Activated CD4-positive, CD25-positive, alpha-beta regulatory T cell (primary cell): ENCODE results near the gene GAL3ST2.
"Not testable (repeated sequence)": the region's sequence is repeated elsewhere in the genome, so short reads cannot be mapped to it uniquely, and the experiment has no call there.

Experiments used
- DNase-seq, 4 experiments: peaks; one replicate each; lab custom pipeline; 2025; lab: John Stamatoyannopoulos, UW

Gene GAL3ST2

GRCh38 chr2:241776336-241777169 lies at the start of gene GAL3ST2:
TSS of gene GAL3ST2 (plus strand) at chr2:241776822. CDS start at chr2:241776956, 134 bp downstream.
- no peak for DNase-seq

GRCh38 chr2:241728000-241728399 lies 48.6 kb upstream of the GAL3ST2 start:
- DNase-seq, result no peak

GRCh38 chr2:241728627-241729026 lies 48.0 kb upstream of the GAL3ST2 start:
- DNase-seq, result no peak

GRCh38 chr2:241729868-241730267 lies 46.8 kb upstream of the GAL3ST2 start:
- no peak for DNase-seq

GRCh38 chr2:241730671-241731293 lies 45.8 kb upstream of the GAL3ST2 start:
- DNase-seq, result no peak

- peak in 2 of 4 experiments; percentile 25 to 62 for DNase-seq
These were observed 44.0 kb upstream of the GAL3ST2 start for GRCh38 chr2:241732513-241733186.

GRCh38 chr2:241733391-241734207 lies 43.0 kb upstream of the GAL3ST2 start:
- DNase-seq, result no peak

- DNase-seq, result no peak
These were observed 42.5 kb upstream of the GAL3ST2 start for GRCh38 chr2:241734208-241734466.

- DNase-seq, result peak; percentile 84 to 97 (median 92)
These were observed 42.0 kb upstream of the GAL3ST2 start, which contains the start of gene D2HGDH for GRCh38 chr2:241734467-241735208. TSS of gene D2HGDH (plus strand) at chr2:241734630. CDS start at chr2:241735225, 595 bp downstream.

- no peak for DNase-seq
These were observed 40.5 kb upstream of the GAL3ST2 start for GRCh38 chr2:241736111-241736510.

GRCh38 chr2:241738040-241738686 lies 38.5 kb upstream of the GAL3ST2 start:
- no peak for DNase-seq

- DNase-seq, result no peak
These were observed 37.4 kb upstream of the GAL3ST2 start for GRCh38 chr2:241739177-241739576.

- peak in 1 of 4 experiments; percentile 26 for DNase-seq
These were observed 37.0 kb upstream of the GAL3ST2 start for GRCh38 chr2:241739651-241740050.

- no peak for DNase-seq
These were observed 35.6 kb upstream of the GAL3ST2 start for GRCh38 chr2:241741016-241741415.

GRCh38 chr2:241742320-241742939 lies 34.2 kb upstream of the GAL3ST2 start:
- no peak for DNase-seq

GRCh38 chr2:241743008-241743407 lies 33.6 kb upstream of the GAL3ST2 start:
- not testable (repeated sequence) for DNase-seq

GRCh38 chr2:241743620-241744019 lies 33.0 kb upstream of the GAL3ST2 start:
- DNase-seq, result no peak

GRCh38 chr2:241744028-241744754 lies 32.4 kb upstream of the GAL3ST2 start:
- DNase-seq, result no peak

- no peak for DNase-seq
These were observed 31.3 kb upstream of the GAL3ST2 start for GRCh38 chr2:241745276-241745675.

GRCh38 chr2:241746084-241746483 lies 30.5 kb upstream of the GAL3ST2 start:
- DNase-seq, result no peak
